ELR (cell line): ENCODE data around the gene CD300LB.
"Not testable (repeated sequence)": the region's sequence is repeated elsewhere in the genome, so short reads cannot be mapped to it uniquely, and the experiment has no call there.

Source experiments
- DNase-seq: peaks from one replicate; pipeline ENCODE4 v3.0.0-alpha.2; 2015; ENCODE audit warnings: low read depth

Gene CD300LB

GRCh38 chr17:74531231-74531761 is at the start of gene CD300LB:
TSS of gene CD300LB (minus strand) at chr17:74531475. CDS start at chr17:74531350, 125 bp downstream.
- no peak for DNase-seq

- no peak for DNase-seq
Observed at GRCh38 chr17:74579900-74580299, 48.6 kb upstream of the CD300LB start.

GRCh38 chr17:74578979-74579378 is 47.7 kb upstream of the CD300LB start:
- no peak for DNase-seq

- DNase-seq: no peak
Observed at GRCh38 chr17:74574489-74575142, 43.3 kb upstream of the CD300LB start.

- not testable (repeated sequence) for DNase-seq
Observed at GRCh38 chr17:74573635-74574034, 42.4 kb upstream of the CD300LB start.

- DNase-seq: no peak
Observed at GRCh38 chr17:74573169-74573568, 41.9 kb upstream of the CD300LB start.

GRCh38 chr17:74571621-74572270 is 40.5 kb upstream of the CD300LB start:
- DNase-seq: no peak

GRCh38 chr17:74569020-74570003 is 38.0 kb upstream of the CD300LB start:
- peak; percentile 82 for DNase-seq

GRCh38 chr17:74568106-74568873 is 37.0 kb upstream of the CD300LB start:
- no peak for DNase-seq

GRCh38 chr17:74567397-74567796 is 36.1 kb upstream of the CD300LB start, which contains the start of gene CD300H:
TSS of gene CD300H (minus strand) at chr17:74567509.
- no peak for DNase-seq

- DNase-seq: peak; percentile 43
Observed at GRCh38 chr17:74566132-74566753, 35.0 kb upstream of the CD300LB start.

GRCh38 chr17:74565126-74565525 is 33.9 kb upstream of the CD300LB start:
- DNase-seq: no peak

- DNase-seq: no peak
Observed at GRCh38 chr17:74563358-74563757, 32.1 kb upstream of the CD300LB start.

GRCh38 chr17:74561586-74561985 is 30.3 kb upstream of the CD300LB start:
- DNase-seq: no peak

- DNase-seq: no peak
Observed at GRCh38 chr17:74558882-74559519, 27.7 kb upstream of the CD300LB start.

- DNase-seq: not testable (repeated sequence)
Observed at GRCh38 chr17:74558402-74558801, 27.1 kb upstream of the CD300LB start.

GRCh38 chr17:74555427-74555940 is 24.2 kb upstream of the CD300LB start:
- no peak for DNase-seq

- DNase-seq: no peak
Observed at GRCh38 chr17:74554909-74555308, 23.6 kb upstream of the CD300LB start.

- DNase-seq: peak; percentile 17
Observed at GRCh38 chr17:74552037-74552436, 20.8 kb upstream of the CD300LB start.

GRCh38 chr17:74550602-74551001 is 19.3 kb upstream of the CD300LB start:
- no peak for DNase-seq
